GM21367 (cell line): Measurements from ENCODE around the gene HNRNPA3.
"Not testable (repeated sequence)": the region's sequence is repeated elsewhere in the genome, so short reads cannot be mapped to it uniquely, and the experiment has no call there.

Experiments used
- ATAC-seq: cut with Tn5 transposase; IDR thresholded peaks from one replicate; pipeline ENCODE4 v1.9.1; 2021; ENCODE audit not compliant: unreplicated experiment

HNRNPA3 gene

GRCh38 chr2:177232098-177232704 is 19.6 kb downstream of the HNRNPA3 start:
- ATAC-seq: no peak

- no peak for ATAC-seq
Measured at GRCh38 chr2:177234267-177234666, 21.7 kb downstream of the HNRNPA3 start.

GRCh38 chr2:177235855-177236437 is 23.4 kb downstream of the HNRNPA3 start:
- no peak for ATAC-seq

- no peak for ATAC-seq
Measured at GRCh38 chr2:177237932-177238331, 25.3 kb downstream of the HNRNPA3 start.

- no peak for ATAC-seq
Measured at GRCh38 chr2:177239053-177239452, 26.5 kb downstream of the HNRNPA3 start.

GRCh38 chr2:177239932-177240630 is 27.5 kb downstream of the HNRNPA3 start:
- no peak for ATAC-seq

GRCh38 chr2:177241711-177242120 is 29.1 kb downstream of the HNRNPA3 start:
- no peak for ATAC-seq

- ATAC-seq: no peak
Measured at GRCh38 chr2:177242121-177242987, 29.8 kb downstream of the HNRNPA3 start.

GRCh38 chr2:177243073-177243472 is 30.5 kb downstream of the HNRNPA3 start:
- no peak for ATAC-seq

GRCh38 chr2:177243476-177243875 is 30.9 kb downstream of the HNRNPA3 start:
- no peak for ATAC-seq

- ATAC-seq: no peak
Measured at GRCh38 chr2:177244244-177244771, 31.7 kb downstream of the HNRNPA3 start.

GRCh38 chr2:177245010-177245422 is 32.4 kb downstream of the HNRNPA3 start:
- no peak for ATAC-seq

- ATAC-seq: no peak
Measured at GRCh38 chr2:177246000-177246399, 33.4 kb downstream of the HNRNPA3 start.

GRCh38 chr2:177246523-177247030 is 34.0 kb downstream of the HNRNPA3 start:
- ATAC-seq: not testable (repeated sequence)

- ATAC-seq: no peak
Measured at GRCh38 chr2:177247693-177248262, 35.2 kb downstream of the HNRNPA3 start.

- no peak for ATAC-seq
Measured at GRCh38 chr2:177249038-177249437, 36.4 kb downstream of the HNRNPA3 start.

GRCh38 chr2:177250461-177250860 is 37.9 kb downstream of the HNRNPA3 start:
- no peak for ATAC-seq

GRCh38 chr2:177251165-177251542 is 38.6 kb downstream of the HNRNPA3 start:
- ATAC-seq: no peak

GRCh38 chr2:177252808-177253531 is 40.4 kb downstream of the HNRNPA3 start:
- ATAC-seq: no peak

GRCh38 chr2:177253704-177254103 is 41.1 kb downstream of the HNRNPA3 start:
- no peak for ATAC-seq
